Fibroblast of the conjunctiva (primary cell): ENCODE data around the gene ACSL3.
"Not testable (repeated sequence)": the region's sequence is repeated elsewhere in the genome, so short reads cannot be mapped to it uniquely, and the experiment has no call there.

ENCODE experiments used
- DNase-seq: peaks from one replicate; pipeline ENCODE4 v3.0.0-alpha.2; 2010; ENCODE audit warnings: low read depth

Gene ACSL3

DNA sequence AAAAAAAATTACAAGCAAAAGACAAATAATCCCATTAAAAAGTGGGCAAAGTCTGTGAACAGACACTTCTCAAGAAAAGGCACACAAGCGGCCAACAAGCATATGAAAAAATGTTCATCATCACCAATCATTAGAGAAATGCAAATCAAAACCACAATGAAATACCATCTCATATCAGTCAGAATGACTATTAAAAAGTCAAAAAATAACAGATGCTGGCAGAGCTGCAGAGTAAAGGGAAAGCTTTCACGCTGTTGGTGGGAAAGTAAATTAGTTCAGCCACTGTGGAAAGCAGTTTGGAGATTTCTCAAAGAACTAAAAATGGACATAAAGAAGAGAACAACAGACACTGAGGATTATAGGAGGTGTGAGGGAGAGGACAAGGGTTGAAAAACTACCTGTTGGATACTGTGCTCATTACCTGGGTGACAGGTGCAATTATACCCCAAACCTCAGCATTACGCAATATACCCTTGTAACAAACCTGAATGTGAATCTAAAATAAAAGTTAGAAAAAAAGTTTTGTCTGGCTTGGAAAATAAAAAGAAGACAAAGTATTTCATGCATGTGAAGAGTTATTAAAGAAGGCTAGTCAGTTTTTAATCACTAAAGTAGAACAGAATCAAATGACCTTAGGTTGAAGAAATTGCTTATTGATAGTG, 8.7 kb upstream of the ACSL3 start:
- DNase-seq, result no peak

DNA sequence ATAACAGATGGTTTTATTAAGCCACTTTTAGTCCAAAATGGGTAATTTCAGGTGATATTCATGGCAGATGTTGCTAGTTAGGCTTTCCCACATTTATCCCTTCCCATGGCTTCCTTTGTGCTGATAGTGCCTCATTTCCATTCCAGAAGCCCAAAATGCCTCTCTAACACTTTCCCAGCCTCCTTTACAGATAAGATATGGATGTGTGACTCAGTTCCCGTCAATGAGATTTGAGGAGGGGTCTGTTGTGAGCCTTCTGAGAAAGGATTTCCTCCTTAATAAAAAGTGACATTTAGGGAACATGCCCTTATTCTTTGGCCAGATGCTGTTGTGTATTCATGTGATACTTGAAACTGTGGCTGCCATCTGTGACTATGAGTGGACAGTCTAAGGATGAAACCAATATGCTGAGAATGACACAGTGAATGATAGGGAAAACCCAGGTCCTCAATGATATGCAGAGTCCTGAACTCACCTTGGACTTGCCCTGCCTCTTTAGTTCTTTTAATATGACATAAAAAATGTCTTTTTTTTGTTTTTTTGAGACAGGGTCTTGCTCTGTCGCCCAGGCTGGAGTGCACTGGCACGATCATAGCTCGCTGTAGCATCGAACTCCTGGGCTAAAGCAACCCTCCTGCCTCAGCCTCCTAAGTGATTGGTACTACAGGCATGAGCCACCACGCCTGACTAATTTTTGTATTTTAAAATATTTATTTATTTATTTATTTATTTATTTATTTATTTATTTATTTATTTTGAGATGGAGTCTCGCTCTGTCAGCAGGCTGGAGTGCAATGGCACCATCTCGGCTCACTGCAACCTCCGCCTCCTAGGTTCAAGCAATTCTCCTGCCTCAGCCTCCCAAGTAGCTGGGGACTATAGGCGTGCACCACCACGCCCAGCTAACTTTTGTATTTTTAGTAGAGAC, 5.8 kb upstream of the ACSL3 start:
- no peak for DNase-seq

DNA sequence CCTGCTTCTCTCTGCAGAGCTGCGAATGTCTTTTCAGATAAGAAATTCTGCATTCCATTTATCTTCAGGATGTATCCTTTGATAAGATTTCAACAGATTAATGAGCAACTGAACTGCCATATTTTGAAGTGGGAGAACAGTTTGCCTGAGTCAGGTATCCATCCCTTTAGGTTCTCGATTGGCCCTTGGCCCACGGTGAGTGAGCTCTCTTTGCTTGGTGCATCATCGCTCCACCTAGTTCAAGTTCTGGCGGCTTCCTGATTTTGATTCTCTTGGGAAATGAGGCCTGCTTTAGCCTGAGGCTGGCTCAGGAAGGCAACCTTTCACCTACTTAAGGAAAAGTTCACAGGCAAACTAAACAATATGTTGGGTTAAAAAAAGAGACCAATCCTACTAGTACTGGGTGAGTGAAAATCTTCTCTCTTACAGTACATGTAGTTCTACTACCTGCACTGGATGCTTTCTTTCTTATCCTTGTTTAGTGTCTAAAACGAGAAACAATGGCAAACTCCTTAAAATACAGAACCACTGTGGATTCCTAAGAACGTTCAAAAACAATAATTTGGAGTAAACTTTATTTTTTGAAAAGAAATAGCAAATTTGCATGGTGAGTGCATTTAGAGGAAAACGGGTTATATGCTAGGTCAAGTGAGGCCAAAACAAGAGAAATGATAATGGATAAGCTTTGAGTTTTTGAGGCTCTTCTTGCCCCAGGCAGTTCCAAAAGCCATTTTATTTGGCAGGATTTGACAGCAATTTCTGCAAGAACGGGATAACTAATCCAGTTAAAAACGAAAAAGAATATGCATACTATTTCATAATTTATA, 837 bp upstream of the ACSL3 start:
- DNase-seq, result peak; percentile 68

DNA sequence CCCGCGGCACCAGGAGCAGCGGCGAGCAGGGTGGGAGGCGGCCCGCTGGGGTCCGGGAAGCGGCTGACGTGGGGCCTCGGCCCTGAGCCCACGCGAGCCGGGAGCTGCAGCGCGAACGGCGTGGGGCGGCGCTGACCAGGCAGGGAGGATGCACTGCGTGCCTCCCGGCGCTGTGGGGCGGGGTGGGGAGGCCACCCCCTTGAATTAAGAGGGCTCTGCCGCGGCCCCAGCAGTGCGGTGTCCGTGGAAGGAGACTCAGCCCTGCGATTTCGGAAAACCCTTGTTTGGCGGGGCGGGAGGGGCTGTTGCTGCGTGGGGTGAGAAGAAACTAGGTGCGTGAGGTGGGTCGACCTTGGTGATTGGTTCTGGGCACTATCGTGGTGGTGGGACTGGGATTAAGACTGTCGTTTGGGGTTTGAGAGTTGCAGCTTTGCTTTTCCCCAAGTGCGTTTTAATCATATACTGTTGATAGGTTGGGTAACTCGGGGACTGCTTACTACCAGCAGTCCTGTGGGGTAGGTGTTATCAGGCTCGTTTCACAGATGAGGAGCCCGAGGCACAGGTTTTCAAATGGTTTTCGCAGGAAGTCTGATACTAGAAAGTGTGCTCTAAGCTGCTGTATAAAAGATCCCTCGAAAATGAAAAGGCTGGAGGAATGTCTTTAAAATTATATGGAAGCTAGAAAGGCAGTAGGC, 722 bp downstream of the ACSL3 start:
- DNase-seq, result no peak

- no peak for DNase-seq
These were observed 1.5 kb downstream of the ACSL3 start for GRCh38 chr2:222862106-222862908.

- no peak for DNase-seq
These were observed 2.2 kb downstream of the ACSL3 start for GRCh38 chr2:222862909-222863544.

GRCh38 chr2:222864296-222864695, 3.5 kb downstream of the ACSL3 start:
- peak; percentile 70 for DNase-seq

DNA sequence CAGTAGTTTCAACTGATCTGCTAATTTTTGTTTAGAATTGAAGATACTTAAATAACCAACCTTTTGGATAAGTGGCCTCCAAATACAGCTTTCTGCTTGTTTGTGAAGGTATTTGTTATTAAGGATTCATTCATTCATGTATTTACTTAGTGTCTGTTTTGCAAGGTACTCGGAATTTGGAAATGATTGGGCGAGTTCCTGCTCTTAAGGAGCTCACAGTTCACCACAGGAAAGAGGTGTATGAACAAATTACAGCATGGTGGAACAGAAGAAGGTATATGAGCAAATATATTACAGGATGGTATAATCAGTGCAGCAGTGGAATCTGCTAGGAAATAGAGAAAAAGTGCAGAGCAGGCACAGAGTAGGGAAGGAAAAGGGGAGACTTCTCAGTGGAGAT, 4.5 kb downstream of the ACSL3 start:
- DNase-seq, result no peak

DNA sequence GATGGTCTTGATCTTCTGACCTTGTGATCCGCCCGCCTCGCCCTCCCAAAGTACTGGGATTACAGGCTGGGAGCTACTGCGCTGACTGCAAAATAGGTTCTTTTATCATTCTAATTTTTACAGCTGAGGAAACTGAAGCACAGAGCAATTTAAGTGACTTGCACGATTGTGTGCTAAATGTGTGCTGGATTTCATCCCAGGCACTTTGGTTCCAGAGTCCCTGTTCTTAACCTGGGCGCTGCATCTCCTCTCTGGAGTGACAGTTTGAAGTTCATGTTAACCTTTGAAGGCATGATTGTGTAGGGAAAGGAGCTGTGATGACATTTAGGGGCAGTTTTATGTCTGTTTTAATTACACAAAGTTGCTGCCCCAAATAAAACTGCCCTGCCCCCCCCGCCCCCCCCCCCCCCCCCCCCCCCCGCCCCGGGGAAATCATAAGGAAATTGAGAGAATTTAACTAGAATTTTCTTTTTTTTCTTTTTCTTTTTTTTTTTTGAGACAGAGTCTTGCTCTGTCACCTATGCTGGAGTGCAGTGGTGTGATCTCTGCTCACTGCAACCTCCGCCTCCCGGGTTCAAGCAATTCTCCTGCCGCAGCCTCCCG, 5.6 kb downstream of the ACSL3 start:
- no peak for DNase-seq

DNA sequence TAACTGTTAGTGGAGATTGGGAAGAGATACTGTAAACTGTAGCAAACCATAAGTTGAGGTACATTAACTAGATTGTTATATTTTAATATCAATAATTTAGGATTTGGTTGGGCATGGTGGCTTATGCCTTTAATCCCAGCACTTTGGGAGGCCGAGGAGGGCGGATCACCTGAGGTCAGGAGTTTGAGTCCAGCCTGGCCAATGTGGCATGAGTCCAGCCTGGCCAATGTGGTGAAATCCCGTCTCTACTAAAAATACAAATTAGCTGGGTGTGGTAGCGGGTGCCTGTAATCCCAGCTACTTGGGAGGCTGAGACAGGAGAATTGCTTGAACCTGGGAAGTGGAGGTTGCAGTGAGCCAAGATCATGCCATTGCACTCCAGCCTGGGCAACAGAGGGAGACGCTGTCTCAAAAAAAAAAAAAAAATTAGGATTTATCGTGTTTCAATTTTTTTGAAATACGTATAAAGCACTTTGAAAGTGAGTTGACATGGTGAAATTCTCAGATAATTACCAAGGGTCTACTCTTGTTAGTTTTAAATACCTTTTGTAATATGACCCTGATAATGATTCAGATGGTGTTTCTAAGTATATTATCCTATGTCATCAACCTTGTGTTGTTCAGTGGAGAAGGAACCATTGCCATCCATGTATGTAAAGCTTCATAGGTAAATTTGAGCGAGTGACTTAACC, 7.9 kb downstream of the ACSL3 start:
- not testable (repeated sequence) for DNase-seq

DNA sequence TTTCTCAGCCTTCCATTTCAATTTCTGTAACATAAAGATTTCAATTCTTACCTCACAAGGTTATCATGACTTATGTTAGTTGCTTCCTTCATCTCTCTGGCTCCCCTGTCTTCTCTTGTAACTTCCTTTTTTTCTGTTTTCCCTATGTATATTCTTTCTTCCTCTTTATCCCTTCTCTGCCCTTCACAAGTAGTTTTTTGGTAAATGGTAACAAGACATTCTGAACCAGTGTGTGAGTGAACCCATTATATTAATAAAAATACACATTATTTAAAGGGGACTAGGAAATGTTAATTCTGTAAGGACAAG, 8.4 kb downstream of the ACSL3 start:
- no peak for DNase-seq

DNA sequence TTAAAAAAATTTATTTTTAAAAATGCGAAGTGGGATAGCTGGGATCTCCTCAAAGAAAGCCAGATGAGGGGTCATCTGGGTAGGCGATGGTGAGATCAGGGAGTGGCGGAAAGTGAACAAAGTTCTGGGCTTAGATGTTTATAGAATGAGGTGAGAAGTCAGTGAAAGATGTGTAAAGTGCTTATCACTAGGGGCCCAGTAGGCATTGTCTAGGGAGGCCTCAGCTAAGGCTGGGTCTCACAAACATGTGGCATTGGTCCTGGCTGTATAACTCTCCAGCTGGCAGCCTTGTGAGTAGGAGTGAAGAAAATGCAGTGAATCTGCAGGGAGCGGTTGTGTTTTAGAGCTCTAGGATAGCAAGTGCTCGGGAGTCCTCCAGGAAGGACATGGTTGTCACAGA, 10.5 kb downstream of the ACSL3 start:
- no peak for DNase-seq

DNA sequence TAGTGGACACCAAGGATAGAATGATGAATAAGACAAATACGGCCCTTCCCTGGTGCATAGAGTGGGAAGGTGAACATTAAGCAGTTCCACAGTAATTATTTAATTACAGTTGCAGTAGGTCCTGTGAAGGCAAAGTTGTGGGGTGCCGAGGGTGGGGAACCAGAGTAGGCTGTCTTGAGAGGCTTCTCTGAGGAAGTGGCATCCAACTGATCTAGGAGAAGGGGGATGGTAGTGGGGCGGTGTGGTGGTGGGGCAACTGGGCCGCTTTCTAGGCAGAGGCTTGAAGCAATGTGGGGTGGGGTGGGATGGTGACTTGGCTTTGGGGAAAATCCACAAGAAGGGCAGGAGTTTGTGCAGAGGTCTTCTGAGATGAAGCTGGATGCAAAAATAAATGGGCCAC, 11.7 kb downstream of the ACSL3 start:
- no peak for DNase-seq

DNA sequence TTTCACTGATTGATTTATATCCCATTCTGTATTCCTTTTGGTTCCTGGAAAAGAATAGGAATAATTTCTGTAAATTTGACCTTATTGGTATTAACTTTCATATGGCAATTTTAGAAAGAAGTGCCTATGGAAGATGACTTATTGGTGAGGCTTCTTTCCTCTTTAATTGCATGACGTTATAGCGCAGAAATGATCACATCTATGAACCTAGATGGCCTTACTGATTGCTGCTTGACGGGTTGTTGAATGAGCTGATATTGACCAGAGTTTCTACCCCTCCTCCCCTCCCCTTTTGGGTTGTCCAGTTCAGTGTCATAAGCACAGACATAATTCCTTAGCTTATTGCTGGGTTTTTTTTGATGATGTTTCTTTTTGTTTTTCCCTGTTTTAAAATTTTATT, 14.6 kb downstream of the ACSL3 start:
- DNase-seq, result no peak

DNA sequence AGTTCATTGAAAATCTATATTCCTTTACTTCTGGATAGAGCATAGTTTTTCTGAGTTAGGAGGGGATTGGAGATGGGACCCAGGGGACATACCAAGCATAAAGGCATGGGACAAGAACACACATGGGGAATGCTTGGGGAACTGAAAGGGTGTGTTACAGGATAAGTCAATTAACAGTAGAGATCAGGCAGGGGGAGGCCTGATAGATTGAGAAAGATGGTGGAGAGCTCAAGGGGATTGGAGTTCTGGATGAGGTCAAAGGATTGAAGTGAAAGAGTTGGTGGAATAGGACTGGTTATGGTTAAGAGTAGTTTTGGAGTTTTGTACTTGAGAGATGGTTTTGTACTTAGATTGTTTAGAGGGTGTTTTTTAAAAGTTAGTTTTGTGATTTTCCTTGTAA, 16.1 kb downstream of the ACSL3 start:
- DNase-seq, result no peak

DNA sequence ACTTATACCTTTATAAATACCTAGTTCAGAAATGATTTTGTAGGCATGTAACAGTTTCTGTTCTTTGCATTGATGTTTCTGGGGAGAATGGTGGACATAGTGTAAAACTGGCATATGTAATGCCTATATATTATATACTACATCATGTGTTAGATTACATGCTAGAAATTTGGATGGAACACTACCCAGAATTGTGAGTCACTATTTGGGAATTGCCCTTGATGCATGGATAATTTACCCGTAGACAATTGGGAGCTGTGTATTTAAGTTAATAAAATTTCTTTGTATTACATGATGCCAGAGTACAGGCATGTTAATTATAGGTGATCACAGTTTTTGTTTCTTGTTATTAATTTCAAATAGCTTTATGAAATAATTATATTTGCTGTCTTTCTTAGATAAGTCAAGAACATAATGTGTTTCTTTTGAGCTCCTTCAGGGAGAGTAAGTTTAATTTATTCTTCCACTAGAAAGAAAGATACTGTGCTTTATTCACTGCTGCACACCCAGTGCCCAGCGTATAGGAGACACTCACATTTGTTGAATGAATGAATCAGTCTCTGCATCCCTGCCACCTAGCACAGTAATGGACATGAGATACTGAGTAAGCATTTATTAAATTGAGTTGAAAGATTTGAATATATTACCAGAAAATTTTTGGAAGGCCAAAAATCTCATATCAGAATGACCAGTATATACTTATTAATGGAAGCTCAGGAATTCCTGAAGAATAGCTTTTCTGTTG, 16.9 kb downstream of the ACSL3 start:
- no peak for DNase-seq

GRCh38 chr2:222878301-222878876, 17.6 kb downstream of the ACSL3 start:
- DNase-seq, result no peak

GRCh38 chr2:222878877-222879603, 18.2 kb downstream of the ACSL3 start:
- no peak for DNase-seq
